Measurements from ENCODE around the gene BRCA1.
"Not testable (repeated sequence)": the region's sequence is repeated elsewhere in the genome, so short reads cannot be mapped to it uniquely, and the experiment has no call there.

- not testable (repeated sequence) for TF ChIP-seq EZH2 (IDR thresholded peaks at IDR 0.05; ENCODE audit: borderline replicate concordance, insufficient read depth, low read length, poor library complexity, severe bottlenecking); POLR2AphosphoS5 (IDR thresholded peaks at IDR 0.05); EP300 (conservative IDR thresholded peaks at IDR 0.05; ENCODE audit: poor library complexity, severe bottlenecking); TAF1 (IDR thresholded peaks at IDR 0.05; ENCODE audit: low read depth); CTCF (IDR thresholded peaks at IDR 0.05; ENCODE audit: poor library complexity, severe bottlenecking); RAD21 (conservative IDR thresholded peaks at IDR 0.05)
- TF ChIP-seq, protein P1, sequence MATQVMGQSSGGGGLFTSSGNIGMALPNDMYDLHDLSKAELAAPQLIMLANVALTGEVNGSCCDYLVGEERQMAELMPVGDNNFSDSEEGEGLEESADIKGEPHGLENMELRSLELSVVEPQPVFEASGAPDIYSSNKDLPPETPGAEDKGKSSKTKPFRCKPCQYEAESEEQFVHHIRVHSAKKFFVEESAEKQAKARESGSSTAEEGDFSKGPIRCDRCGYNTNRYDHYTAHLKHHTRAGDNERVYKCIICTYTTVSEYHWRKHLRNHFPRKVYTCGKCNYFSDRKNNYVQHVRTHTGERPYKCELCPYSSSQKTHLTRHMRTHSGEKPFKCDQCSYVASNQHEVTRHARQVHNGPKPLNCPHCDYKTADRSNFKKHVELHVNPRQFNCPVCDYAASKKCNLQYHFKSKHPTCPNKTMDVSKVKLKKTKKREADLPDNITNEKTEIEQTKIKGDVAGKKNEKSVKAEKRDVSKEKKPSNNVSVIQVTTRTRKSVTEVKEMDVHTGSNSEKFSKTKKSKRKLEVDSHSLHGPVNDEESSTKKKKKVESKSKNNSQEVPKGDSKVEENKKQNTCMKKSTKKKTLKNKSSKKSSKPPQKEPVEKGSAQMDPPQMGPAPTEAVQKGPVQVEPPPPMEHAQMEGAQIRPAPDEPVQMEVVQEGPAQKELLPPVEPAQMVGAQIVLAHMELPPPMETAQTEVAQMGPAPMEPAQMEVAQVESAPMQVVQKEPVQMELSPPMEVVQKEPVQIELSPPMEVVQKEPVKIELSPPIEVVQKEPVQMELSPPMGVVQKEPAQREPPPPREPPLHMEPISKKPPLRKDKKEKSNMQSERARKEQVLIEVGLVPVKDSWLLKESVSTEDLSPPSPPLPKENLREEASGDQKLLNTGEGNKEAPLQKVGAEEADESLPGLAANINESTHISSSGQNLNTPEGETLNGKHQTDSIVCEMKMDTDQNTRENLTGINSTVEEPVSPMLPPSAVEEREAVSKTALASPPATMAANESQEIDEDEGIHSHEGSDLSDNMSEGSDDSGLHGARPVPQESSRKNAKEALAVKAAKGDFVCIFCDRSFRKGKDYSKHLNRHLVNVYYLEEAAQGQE (IDR thresholded peaks at IDR 0.05; ENCODE audit: borderline replicate concordance) = not testable (repeated sequence)
Measured at GRCh38 chr17:43127333-43127876, 2.2 kb upstream of the BRCA1 start.

All from neural cell (in vitro differentiated cells).